Left ventricle myocardium inferior (tissue), 1 donor: ENCODE results near the gene MICAL3. TPM values are rescaled to one million over a fixed set of nuclear protein-coding genes. Genes with fewer than 3 reads are reported as not detected.
"Not testable (repeated sequence)": the region's sequence is repeated elsewhere in the genome, so short reads cannot be mapped to it uniquely, and the experiment has no call there.

ENCODE experiments used
- DNase-seq: peaks from one replicate; pipeline ENCODE4 v3.0.0-alpha.2; 2020
- H3K27ac ChIP-seq: fragments of 200-600 bp; replicated peaks from 2 replicates; pipeline ENCODE4 v1.8.0; 2021
- H3K27me3 ChIP-seq: fragments of 200-600 bp; 2 replicates; pipeline ENCODE4 v1.8.0; 2021; ENCODE audit warnings: low read depth
- H3K36me3 ChIP-seq: fragments of 200-600 bp; 2 replicates; pipeline ENCODE4 v1.8.0; 2021
- H3K4me1 ChIP-seq: fragments of 200-600 bp; 2 replicates; pipeline ENCODE4 v1.8.0; 2021
- H3K4me3 ChIP-seq: fragments of 200-600 bp; 2 replicates; pipeline ENCODE4 v1.8.0; 2021; ENCODE audit warnings: mild to moderate bottlenecking, moderate library complexity
- H3K9me3 ChIP-seq: fragments of 200-600 bp; replicated peaks from 2 replicates; pipeline ENCODE4 v1.8.0; 2021
- intact Hi-C: fragments of 100-400 bp; cut with micrococcal nuclease; formaldehyde crosslinking; loops from one replicate; pipeline ENCODE4 v1.11.0; 2022
- total RNA-seq: library from RNA; stranded (reverse); fragmentation: NEBNext Ultra II Directional; extraction: Animal tissue kit (Norgen Biotek cat#: 25700); gene quantifications from one replicate; pipeline ENCODE4 v1.2.1, GENCODE V29; 2021
- TF ChIP-seq, protein P1 (sequence below): fragments of 200-600 bp; IDR thresholded peaks from 2 replicates; pipeline ENCODE4 v1.8.0; 2021; ENCODE audit warnings: antibody characterized with exemption, mild to moderate bottlenecking, borderline replicate concordance
- donor health status: DM: no; HTN: yes; CAD: no; lungs with severe emphysema.

The MICAL3 gene
- total RNA-seq, 1 donor from 2014 or later, result 92.5 TPM

DNA sequence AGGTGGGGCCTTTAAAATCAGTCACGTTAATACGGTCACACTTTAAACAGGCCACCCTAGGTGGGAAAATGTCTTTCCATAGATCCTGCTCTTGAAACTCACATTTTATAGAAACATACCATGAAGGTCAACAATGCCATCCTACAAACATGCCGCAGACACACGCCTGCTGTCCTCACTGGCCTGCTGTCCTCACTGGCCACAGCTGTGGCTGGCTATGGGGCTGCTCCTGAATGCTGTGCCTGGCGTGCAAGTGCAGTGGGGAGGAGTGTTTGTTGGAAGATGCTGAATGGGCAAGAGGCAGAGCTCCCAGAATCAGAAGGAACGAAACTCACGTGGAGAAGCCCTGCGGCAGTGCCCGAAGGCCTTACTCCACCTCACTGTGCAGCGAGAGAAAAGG, 143.9 kb downstream of the MICAL3 start:
- intact Hi-C loops, result no loop called here
- peaks cover 43% of the 10 kb centered on the region for H3K4me1 ChIP-seq
- H3K4me3 ChIP-seq, result no peak overlapping the region
- no peak for DNase-seq
- TF ChIP-seq, protein P1, sequence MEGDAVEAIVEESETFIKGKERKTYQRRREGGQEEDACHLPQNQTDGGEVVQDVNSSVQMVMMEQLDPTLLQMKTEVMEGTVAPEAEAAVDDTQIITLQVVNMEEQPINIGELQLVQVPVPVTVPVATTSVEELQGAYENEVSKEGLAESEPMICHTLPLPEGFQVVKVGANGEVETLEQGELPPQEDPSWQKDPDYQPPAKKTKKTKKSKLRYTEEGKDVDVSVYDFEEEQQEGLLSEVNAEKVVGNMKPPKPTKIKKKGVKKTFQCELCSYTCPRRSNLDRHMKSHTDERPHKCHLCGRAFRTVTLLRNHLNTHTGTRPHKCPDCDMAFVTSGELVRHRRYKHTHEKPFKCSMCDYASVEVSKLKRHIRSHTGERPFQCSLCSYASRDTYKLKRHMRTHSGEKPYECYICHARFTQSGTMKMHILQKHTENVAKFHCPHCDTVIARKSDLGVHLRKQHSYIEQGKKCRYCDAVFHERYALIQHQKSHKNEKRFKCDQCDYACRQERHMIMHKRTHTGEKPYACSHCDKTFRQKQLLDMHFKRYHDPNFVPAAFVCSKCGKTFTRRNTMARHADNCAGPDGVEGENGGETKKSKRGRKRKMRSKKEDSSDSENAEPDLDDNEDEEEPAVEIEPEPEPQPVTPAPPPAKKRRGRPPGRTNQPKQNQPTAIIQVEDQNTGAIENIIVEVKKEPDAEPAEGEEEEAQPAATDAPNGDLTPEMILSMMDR, result no peak
- H3K27me3 ChIP-seq, result no peaks in the 10 kb centered on the region
- no peaks in the 10 kb centered on the region for H3K9me3 ChIP-seq
- peak overlapping the region; percentile 60 for H3K27ac ChIP-seq
- peaks cover 63% of the 10 kb centered on the region for H3K36me3 ChIP-seq

DNA sequence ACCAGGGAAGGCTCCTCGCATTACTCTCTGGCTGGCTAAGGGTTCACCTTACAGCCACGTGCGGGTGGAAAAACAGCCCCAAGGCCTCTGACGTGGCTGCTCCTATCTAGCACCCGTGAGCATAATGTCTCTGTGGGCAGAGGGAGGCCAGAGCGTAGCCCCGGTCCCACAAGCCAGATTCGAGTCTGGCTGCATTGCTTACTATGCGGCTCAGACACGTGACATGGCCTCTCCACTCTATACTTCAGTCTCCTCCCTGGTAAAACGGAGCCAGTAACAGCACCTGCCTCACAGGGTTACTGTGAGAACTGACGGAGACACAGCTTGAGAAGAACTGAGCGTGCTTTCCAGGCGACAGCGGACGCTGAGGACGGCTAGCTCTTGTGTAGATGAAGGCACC, 144.3 kb downstream of the MICAL3 start:
- Histone ChIP-seq H3K4me1 (peaks cover 46% of the 10 kb centered on the region), H3K4me3 (no peak overlapping the region), H3K9me3 (no peaks in the 10 kb centered on the region), H3K27ac (peak overlapping the region; percentile 60), H3K36me3 (peaks cover 63% of the 10 kb centered on the region), H3K27me3 (no peaks in the 10 kb centered on the region)
- intact Hi-C loops, result no loop called here
- no peak for DNase-seq
- TF ChIP-seq, protein P1, result no peak

DNA sequence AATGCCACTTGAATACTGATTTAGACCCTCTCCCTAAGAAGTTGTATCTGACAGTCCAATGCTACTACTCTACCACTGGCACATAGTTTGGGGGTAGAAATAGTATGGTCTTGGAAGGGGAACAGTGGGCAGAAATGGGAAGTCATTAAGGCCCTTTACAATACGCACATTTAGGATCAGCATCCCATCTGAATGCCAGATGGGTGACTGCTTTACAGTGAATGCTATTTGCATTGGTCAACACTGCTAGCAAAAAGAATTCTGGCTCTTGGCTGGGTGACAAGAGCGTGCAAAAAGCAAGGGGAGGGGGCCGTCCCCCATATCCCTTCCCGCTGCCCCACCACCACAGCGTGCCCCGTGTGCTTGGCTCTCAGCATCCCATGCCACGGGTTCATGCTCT, 145.4 kb downstream of the MICAL3 start:
- H3K4me3 ChIP-seq, result no peak overlapping the region
- H3K27ac ChIP-seq, result peak overlapping the region; percentile 60
- TF ChIP-seq, protein P1, result no peak
- intact Hi-C loops, result no loop called here
- DNase-seq, result no peak
- H3K27me3 ChIP-seq, result no peaks in the 10 kb centered on the region
- H3K4me1 ChIP-seq, result peaks cover 36% of the 10 kb centered on the region
- peaks cover 61% of the 10 kb centered on the region for H3K36me3 ChIP-seq
- H3K9me3 ChIP-seq, result no peaks in the 10 kb centered on the region

DNA sequence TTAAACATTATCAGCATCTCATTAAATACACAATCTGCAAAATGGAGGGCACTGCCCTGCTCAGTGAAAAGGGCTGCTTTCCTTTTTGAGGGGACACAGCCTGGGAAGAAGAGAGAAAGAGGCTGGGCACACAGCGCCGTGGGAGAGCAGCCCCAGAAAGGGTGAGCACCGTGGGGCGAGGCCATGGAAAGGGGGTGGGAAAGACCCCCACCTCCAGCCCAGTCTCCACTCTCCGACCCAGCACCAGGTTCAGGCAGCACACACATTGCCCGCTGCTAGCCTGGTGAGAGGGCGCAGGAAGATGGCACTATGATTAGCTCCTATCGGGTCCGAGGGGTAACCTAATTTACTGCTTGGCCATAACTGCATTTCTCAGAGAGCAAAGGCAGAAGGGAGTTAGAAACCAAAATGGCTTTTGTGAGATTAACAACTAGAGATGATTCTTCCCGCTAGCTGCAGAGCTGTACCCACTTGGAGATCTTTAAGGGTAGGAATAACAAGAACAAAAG, 146.1 kb downstream of the MICAL3 start:
- TF ChIP-seq, protein P1, result no peak
- no peaks in the 10 kb centered on the region for H3K27me3 ChIP-seq
- no peak overlapping the region for H3K4me3 ChIP-seq
- DNase-seq, result no peak
- H3K27ac ChIP-seq, result peak overlapping the region; percentile 27
- H3K36me3 ChIP-seq, result peaks cover 67% of the 10 kb centered on the region
- no peaks in the 10 kb centered on the region for H3K9me3 ChIP-seq
- H3K4me1 ChIP-seq, result peaks cover 29% of the 10 kb centered on the region
- intact Hi-C loops, result no loop called here

DNA sequence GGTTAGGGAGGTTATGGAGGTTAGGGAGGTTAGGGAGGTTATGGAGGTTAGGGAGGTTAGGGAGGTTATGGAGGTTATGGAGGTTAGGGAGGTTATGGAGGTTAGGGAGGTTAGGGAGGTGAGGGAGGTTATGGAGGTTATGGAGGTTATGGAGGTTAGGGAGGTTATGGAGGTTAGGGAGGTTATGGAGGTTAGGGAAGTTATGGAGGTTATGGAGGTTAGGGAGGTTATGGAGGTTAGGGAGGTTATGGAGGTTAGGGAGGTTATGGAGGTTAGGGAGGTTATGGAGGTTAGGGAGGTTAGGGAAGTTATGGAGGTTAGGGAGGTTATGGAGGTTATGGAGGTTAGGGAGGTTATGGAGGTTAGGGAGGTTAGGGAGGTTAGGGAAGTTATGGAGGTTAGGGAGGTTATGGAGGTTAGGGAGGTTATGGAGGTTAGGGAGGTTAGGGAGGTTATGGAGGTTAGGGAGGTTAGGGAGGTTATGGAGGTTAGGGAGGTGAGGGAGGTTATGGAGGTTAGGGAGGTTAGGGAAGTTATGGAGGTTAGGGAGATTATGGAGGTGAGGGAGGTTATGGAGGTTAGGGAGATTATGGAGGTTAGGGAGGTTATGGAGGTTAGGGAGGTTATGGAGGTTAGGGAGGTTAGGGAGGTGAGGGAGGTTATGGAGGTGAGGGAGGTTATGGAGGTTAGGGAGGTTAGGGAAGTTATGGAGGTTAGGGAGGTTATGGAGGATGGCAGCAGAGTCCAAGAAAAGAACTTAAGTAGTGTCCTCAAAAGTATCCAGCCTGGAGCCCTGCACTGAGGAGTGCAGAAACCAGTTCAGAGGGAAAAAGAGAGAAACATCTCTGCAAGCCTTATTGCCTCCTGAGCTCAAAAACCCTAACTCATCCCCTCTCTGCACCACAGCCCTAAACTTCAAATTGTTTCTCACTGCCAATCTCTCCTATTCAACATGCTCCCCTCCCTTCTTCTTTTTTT, 147.2 kb downstream of the MICAL3 start:
- DNase-seq, H3K9me3 ChIP-seq, H3K27me3 ChIP-seq, H3K4me3 ChIP-seq, intact Hi-C loops: not testable (repeated sequence)
- peaks cover 27% of the 10 kb centered on the region for H3K4me1 ChIP-seq
- peak overlapping the region; percentile 56 for H3K27ac ChIP-seq
- H3K36me3 ChIP-seq, result peaks cover 73% of the 10 kb centered on the region

DNA sequence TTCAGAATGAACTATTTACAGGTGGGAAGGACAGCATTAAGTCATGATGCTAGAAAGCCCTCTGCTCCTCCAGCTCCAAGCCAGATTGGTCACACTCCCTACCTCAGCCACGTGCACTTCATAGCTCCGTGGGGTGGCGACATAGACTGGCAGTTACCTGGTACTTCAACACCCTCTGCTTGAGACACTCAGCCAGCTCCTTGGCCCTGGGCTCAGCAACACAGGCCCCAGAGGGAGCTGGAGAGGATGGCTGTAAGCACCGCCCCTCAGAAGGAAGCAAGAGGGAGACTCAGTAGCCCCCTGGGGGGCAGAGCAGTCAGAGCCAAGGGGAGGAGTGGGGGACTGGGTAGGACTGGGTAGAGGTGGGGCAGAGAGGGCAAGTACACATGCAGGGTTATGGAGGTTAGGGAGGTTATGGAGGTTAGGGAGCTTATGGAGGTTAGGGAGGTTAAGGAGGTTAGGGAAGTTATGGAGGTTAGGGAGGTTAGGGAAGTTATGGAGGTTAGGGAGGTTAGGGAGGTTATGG, 148.0 kb downstream of the MICAL3 start:
- Histone ChIP-seq H3K4me1 (peaks cover 32% of the 10 kb centered on the region), H3K4me3 (no peak overlapping the region), H3K36me3 (peaks cover 71% of the 10 kb centered on the region), H3K27ac (peak overlapping the region; percentile 56), H3K9me3 (no peaks in the 10 kb centered on the region), H3K27me3 (no peaks in the 10 kb centered on the region)
- intact Hi-C loops, result no loop called here
- TF ChIP-seq, protein P1, result no peak
- DNase-seq, result no peak
